Measurements from ENCODE around the gene PCDHA12.

Gene PCDHA12

GRCh38 chr5:140855772-140856674 lies 19.1 kb upstream of the PCDHA12 start, which contains the start of gene PCDHA10:
Gene PCDHA10, plus strand, starts transcription at chr5:140855897. Its CDS starts 152 bp downstream, at chr5:140856049.
- Histone ChIP-seq H3K4me3 (ENCODE audit: low read depth, low read length, poor library complexity, severe bottlenecking) (no peak within 1 kb of the TSS), H3F3A (ENCODE audit: insufficient read depth, low read length) (no peaks in the 10 kb centered on the region), H3K9ac (ENCODE audit: low read length) (no peak within 1 kb of the TSS), H2AFZ (ENCODE audit: low read length) (no peak within 1 kb of the TSS), H3K27ac (ENCODE audit: low read depth, low read length, poor library complexity, severe bottlenecking) (no peak within 1 kb of the TSS), H3K79me2 (ENCODE audit: insufficient read depth, low read length) (no peaks in the 10 kb centered on the region), H3K4me2 (ENCODE audit: low read length) (no peak within 1 kb of the TSS), H3K36me3 (ENCODE audit: insufficient read depth, low read length) (no peaks in the 10 kb centered on the region), H3K9me2 (ENCODE audit: low read depth, low read length) (no peaks in the 10 kb centered on the region; the same call in 1 of the 2 replicates), H3K9me3 (ENCODE audit: low read length) (no peaks in the 10 kb centered on the region), H3K4me1 (ENCODE audit: insufficient read depth, low read length, severe bottlenecking) (no peaks in the 10 kb centered on the region), H3K27me3 (ENCODE audit: insufficient read depth, low read length) (no peaks in the 10 kb centered on the region), H4K20me1 (ENCODE audit: insufficient read depth, low read length) (no peaks in the 10 kb centered on the region)
- TF ChIP-seq EZH2 (IDR thresholded peaks at IDR 0.05; ENCODE audit: borderline replicate concordance, low read length) = no peak
- peak; percentile 49 for TF ChIP-seq CTCF (IDR thresholded peaks at IDR 0.05; ENCODE audit: low read length)

GRCh38 chr5:140857177-140857986 lies 17.7 kb upstream of the PCDHA12 start:
- Histone ChIP-seq H3K9ac (ENCODE audit: low read length) (no peak overlapping the region), H2AFZ (ENCODE audit: low read length) (no peak overlapping the region), H3K27me3 (ENCODE audit: insufficient read depth, low read length) (no peaks in the 10 kb centered on the region), H3K36me3 (ENCODE audit: insufficient read depth, low read length) (no peaks in the 10 kb centered on the region), H3K4me3 (ENCODE audit: low read depth, low read length, poor library complexity, severe bottlenecking) (no peak overlapping the region), H3K27ac (ENCODE audit: low read depth, low read length, poor library complexity, severe bottlenecking) (no peak overlapping the region), H3F3A (ENCODE audit: insufficient read depth, low read length) (no peaks in the 10 kb centered on the region), H3K79me2 (ENCODE audit: insufficient read depth, low read length) (no peaks in the 10 kb centered on the region), H3K4me2 (ENCODE audit: low read length) (no peak overlapping the region), H3K9me2 (ENCODE audit: low read depth, low read length) (no peaks in the 10 kb centered on the region; the same call in 1 of the 2 replicates), H3K9me3 (ENCODE audit: low read length) (no peaks in the 10 kb centered on the region), H4K20me1 (ENCODE audit: insufficient read depth, low read length) (no peaks in the 10 kb centered on the region), H3K4me1 (ENCODE audit: insufficient read depth, low read length, severe bottlenecking) (no peaks in the 10 kb centered on the region)
- no peak for TF ChIP-seq CTCF (IDR thresholded peaks at IDR 0.05; ENCODE audit: low read length)
- no peak for TF ChIP-seq EZH2 (IDR thresholded peaks at IDR 0.05; ENCODE audit: borderline replicate concordance, low read length)

- Histone ChIP-seq H4K20me1 (ENCODE audit: insufficient read depth, low read length) (no peaks in the 10 kb centered on the region), H3K9me3 (ENCODE audit: low read length) (no peaks in the 10 kb centered on the region), H3K9me2 (ENCODE audit: low read depth, low read length) (no peaks in the 10 kb centered on the region; the same call in 1 of the 2 replicates), H3K27me3 (ENCODE audit: insufficient read depth, low read length) (no peaks in the 10 kb centered on the region), H3K9ac (ENCODE audit: low read length) (no peak overlapping the region), H3F3A (ENCODE audit: insufficient read depth, low read length) (no peaks in the 10 kb centered on the region), H3K79me2 (ENCODE audit: insufficient read depth, low read length) (no peaks in the 10 kb centered on the region), H3K36me3 (ENCODE audit: insufficient read depth, low read length) (no peaks in the 10 kb centered on the region), H3K27ac (ENCODE audit: low read depth, low read length, poor library complexity, severe bottlenecking) (no peak overlapping the region), H3K4me1 (ENCODE audit: insufficient read depth, low read length, severe bottlenecking) (no peaks in the 10 kb centered on the region), H3K4me3 (ENCODE audit: low read depth, low read length, poor library complexity, severe bottlenecking) (no peak overlapping the region), H3K4me2 (ENCODE audit: low read length) (no peak overlapping the region), H2AFZ (ENCODE audit: low read length) (no peak overlapping the region)
- no peak for TF ChIP-seq EZH2 (IDR thresholded peaks at IDR 0.05; ENCODE audit: borderline replicate concordance, low read length)
- TF ChIP-seq CTCF (IDR thresholded peaks at IDR 0.05; ENCODE audit: low read length) = no peak
These were observed 17.2 kb upstream of the PCDHA12 start for GRCh38 chr5:140857987-140858240.
